Vagina (tissue), 2 donors: ENCODE results near the gene CD300LB. TPM values are rescaled to one million over a fixed set of nuclear protein-coding genes. Genes with fewer than 3 reads are reported as not detected.
A peak's percentile ranks its signal among the peaks of the same experiment; 100 is the strongest.

Source experiments
- DNase-seq, 2 donors: peaks; one replicate each; pipeline ENCODE4 v3.0.0-alpha.2; 2017; ENCODE audit errors: extremely low spot score in 2 of 2
- H3K27ac ChIP-seq: fragments of 200-600 bp; sonication (generic); one replicate; pipeline ENCODE4 v1.5.1; 2019
- H3K27me3 ChIP-seq: fragments of 200-600 bp; sonication (generic); one replicate; pipeline ENCODE4 v1.5.1; 2019
- H3K36me3 ChIP-seq, 2 donors: fragments of 200-600 bp; sonication (generic); one replicate each; pipeline ENCODE4 v1.5.1; 2017 to 2019
- H3K4me1 ChIP-seq: fragments of 200-600 bp; sonication (generic); one replicate; pipeline ENCODE4 v1.5.1; 2019
- H3K4me3 ChIP-seq, 2 donors: fragments of 200-600 bp; sonication (generic); 1 replicate in 1 of 2; 2 replicates in 1 of 2; pipeline ENCODE4 v1.5.1; 2016 to 2019
- H3K9me3 ChIP-seq: fragments of 200-600 bp; sonication (generic); one replicate; pipeline ENCODE4 v1.5.1; 2019
- CTCF ChIP-seq, 3 experiments: fragments of 450-650 bp in 2 of 3; fragments of 200-600 bp in 1 of 3; sonication (generic) in 1 of 3; IDR thresholded peaks; one replicate each; pipeline ENCODE4 v1.5.1; 2017 to 2019; ENCODE audit warnings: antibody characterized with exemption in 3 of 3, mild to moderate bottlenecking in 2 of 3, moderate library complexity in 2 of 3
- POLR2A ChIP-seq, 2 donors: fragments of 450-650 bp; IDR thresholded peaks; one replicate each; pipeline ENCODE4 v1.6.1; 2017; ENCODE audit warnings: antibody characterized with exemption in 2 of 2, mild to moderate bottlenecking in 2 of 2, moderate library complexity in 2 of 2
- POLR2AphosphoS5 ChIP-seq, 2 donors: sonication (generic); formaldehyde crosslinking; IDR thresholded peaks; one replicate each; pipeline ENCODE4 v1.9.0; 2017; ENCODE audit warnings: antibody characterized with exemption in 2 of 2, mild to moderate bottlenecking in 2 of 2, low read depth in 1 of 2; ENCODE audit not compliant: insufficient read depth in 1 of 2
- intact Hi-C: fragments of 100-400 bp; cut with DNase I; formaldehyde crosslinking; loops from one replicate; pipeline ENCODE4 v1.15.1; 2023
- total RNA-seq: library from RNA; depleted of rRNA; stranded (reverse); fragments of >200 nt; gene quantifications from one replicate; pipeline ENCODE4 v1.2.3, GENCODE V29; 2016

CD300LB gene
- total RNA-seq, 1 donor from 2014 or later: 0.25 TPM

- DNase-seq: peak in 1 of 2 donors; percentile 74
- H3K4me1 ChIP-seq: no peaks in the 10 kb centered on the region
- H3K27ac ChIP-seq: no peak overlapping the region
- H3K36me3 ChIP-seq: no peaks in the 10 kb centered on the region
- H3K9me3 ChIP-seq: no peaks in the 10 kb centered on the region
- no peak overlapping the region for H3K4me3 ChIP-seq
- intact Hi-C loops: no loop called here
- TF ChIP-seq POLR2AphosphoS5 (IDR thresholded peaks at IDR 0.05; ENCODE audit: insufficient read depth in 1 of 2, low read depth in 1 of 2) (no peak), CTCF (IDR thresholded peaks at IDR 0.05) (no peak), POLR2A (IDR thresholded peaks at IDR 0.05) (no peak)
- no peaks in the 10 kb centered on the region for H3K27me3 ChIP-seq
These were observed 45.4 kb downstream of the CD300LB start for GRCh38 chr17:74485841-74486240.

DNA sequence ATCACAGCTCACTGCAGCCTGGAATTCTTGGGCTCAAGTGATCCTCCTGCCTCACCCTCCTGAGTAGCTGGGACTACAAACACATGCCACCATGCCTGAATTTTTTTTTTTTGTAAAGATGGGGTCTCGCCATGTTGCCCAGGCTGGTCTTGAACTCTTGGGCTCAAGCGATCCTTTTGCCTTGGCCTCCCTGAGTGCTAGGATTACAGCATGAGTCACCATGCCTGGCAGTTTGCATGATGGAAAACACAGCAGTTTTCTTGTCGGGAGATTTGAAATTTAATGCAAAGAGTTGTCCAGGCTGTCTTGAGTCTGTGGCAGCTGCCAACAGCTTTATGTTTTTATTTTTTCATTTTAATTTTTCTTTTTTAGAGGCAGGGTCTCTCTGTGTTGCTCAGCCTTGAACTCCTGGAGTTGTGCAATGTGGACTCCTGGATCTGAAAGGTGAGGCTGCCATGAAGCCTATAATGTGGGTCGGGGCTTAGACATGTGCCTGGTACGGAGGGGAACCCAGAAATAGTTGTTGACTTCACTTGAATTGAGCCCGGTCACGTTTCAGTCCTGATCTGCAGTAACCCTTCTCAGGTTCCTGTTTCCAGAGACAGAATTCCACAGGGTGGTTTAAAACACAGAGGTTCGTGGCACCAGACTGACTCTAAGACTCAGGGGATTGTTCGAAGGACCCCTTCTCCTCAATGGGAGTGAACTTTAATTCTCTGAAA, 46.1 kb downstream of the CD300LB start:
- Histone ChIP-seq H3K4me3 (no peak overlapping the region), H3K27me3 (no peaks in the 10 kb centered on the region), H3K4me1 (no peaks in the 10 kb centered on the region), H3K9me3 (no peaks in the 10 kb centered on the region), H3K27ac (no peak overlapping the region), H3K36me3 (no peaks in the 10 kb centered on the region)
- intact Hi-C loops: no loop called here
- TF ChIP-seq POLR2AphosphoS5 (IDR thresholded peaks at IDR 0.05; ENCODE audit: insufficient read depth in 1 of 2, low read depth in 1 of 2) (no peak), CTCF (IDR thresholded peaks at IDR 0.05) (no peak), POLR2A (IDR thresholded peaks at IDR 0.05) (no peak)
- peak in 1 of 2 donors; percentile 9 for DNase-seq

DNA sequence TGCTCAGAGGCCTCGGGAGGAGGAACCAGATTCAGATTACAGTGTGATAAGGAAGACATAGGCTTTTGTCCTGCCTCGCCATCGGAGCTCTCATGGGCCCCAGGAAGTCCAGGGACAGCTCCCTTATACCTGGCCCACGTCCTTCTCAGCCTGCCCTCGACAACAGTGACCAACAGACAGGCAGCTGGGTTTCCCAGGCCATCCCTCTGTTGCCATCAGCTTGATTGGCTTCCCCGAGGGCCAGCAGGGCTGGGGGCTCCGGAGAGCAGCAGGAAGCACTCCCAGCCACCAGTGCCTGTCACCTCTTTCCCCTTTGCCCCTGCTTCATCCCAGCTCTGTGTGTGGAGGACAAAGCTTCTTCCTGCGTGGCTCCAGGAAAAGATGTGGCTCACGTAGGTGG, 47.2 kb downstream of the CD300LB start:
- intact Hi-C loops: no loop called here
- Histone ChIP-seq H3K4me3 (no peak overlapping the region), H3K27me3 (no peaks in the 10 kb centered on the region), H3K9me3 (no peaks in the 10 kb centered on the region), H3K36me3 (no peaks in the 10 kb centered on the region), H3K4me1 (no peaks in the 10 kb centered on the region), H3K27ac (no peak overlapping the region)
- DNase-seq: no peak
- TF ChIP-seq POLR2AphosphoS5 (IDR thresholded peaks at IDR 0.05; ENCODE audit: insufficient read depth in 1 of 2, low read depth in 1 of 2): no peak

- Histone ChIP-seq H3K36me3 (no peaks in the 10 kb centered on the region), H3K27ac (no peak overlapping the region), H3K4me1 (no peaks in the 10 kb centered on the region), H3K4me3 (no peak overlapping the region), H3K27me3 (no peaks in the 10 kb centered on the region), H3K9me3 (no peaks in the 10 kb centered on the region)
- no peak for TF ChIP-seq POLR2A (IDR thresholded peaks at IDR 0.05)
- no peak for TF ChIP-seq CTCF (IDR thresholded peaks at IDR 0.05)
- no peak for TF ChIP-seq POLR2AphosphoS5 (IDR thresholded peaks at IDR 0.05; ENCODE audit: insufficient read depth in 1 of 2, low read depth in 1 of 2)
- no peak for DNase-seq
- intact Hi-C loops: no loop called here
These were observed 49.7 kb downstream of the CD300LB start for GRCh38 chr17:74481621-74482020.

DNA sequence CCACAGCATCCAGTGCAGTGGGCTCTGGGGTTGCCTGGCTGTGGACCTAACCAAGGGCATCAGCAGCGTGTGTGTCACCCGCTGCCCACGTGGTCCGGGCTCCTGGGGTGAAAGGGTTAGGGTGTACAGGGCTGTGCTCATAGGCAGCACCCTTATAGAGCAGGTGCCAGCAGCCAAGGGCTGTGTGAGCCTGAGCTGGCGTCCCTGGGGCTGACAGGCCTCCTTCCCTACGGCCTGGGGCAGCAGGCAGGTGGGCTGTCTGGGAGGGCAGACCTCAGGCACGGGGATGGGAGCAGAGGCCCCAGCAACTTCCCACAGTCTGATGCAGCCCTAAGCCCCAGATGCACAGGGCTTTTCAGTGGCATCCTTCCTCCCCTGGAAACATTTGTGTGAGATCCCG, 51.0 kb downstream of the CD300LB start:
- H3K4me1 ChIP-seq: no peaks in the 10 kb centered on the region
- intact Hi-C loops: no loop called here
- no peak overlapping the region for H3K27ac ChIP-seq
- H3K9me3 ChIP-seq: no peaks in the 10 kb centered on the region
- TF ChIP-seq CTCF (IDR thresholded peaks at IDR 0.05) (no peak), POLR2AphosphoS5 (IDR thresholded peaks at IDR 0.05; ENCODE audit: insufficient read depth in 1 of 2, low read depth in 1 of 2) (no peak), POLR2A (IDR thresholded peaks at IDR 0.05) (no peak)
- DNase-seq: no peak
- no peaks in the 10 kb centered on the region for H3K27me3 ChIP-seq
- H3K36me3 ChIP-seq: no peaks in the 10 kb centered on the region
- no peak overlapping the region for H3K4me3 ChIP-seq
